Stimulated activated CD8-positive, alpha-beta memory T cell treated with anti-CD3 and anti-CD28 coated beads, Interleukin-2, amount 100 ng/mL, for 48 hours (primary cell): Measurements from ENCODE around the gene RASA4B.
"Not testable (repeated sequence)": the region's sequence is repeated elsewhere in the genome, so short reads cannot be mapped to it uniquely, and the experiment has no call there.

ENCODE experiments used
- DNase-seq, 2 donors: peaks; one replicate each; pipeline ENCODE4 v3.0.0-alpha.2; 2020; ENCODE audit warnings: low read depth in 2 of 2

RASA4B gene

DNA sequence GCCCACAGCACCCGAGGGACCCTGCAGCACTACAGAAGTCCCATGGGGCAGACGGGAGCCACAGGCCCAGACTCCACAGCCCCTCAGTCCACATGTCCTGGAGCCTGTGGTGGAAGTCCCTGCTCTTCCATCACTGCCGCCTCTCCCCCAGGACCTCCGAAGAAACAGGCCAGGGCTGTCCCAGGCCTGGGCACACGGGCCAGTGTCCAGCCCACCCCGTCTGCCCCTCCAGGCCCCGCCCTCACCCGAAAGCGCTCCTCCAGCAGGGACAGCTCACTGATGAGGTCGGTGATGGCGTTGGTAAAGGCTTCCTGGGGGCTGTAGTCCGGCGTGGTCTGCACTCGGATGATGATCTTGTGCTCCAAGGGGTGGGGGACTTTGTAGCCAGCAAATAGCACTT is 43.5 kb downstream of the RASA4B start:
- DNase-seq: not testable (repeated sequence)

- no peak for DNase-seq
These were observed 44.1 kb downstream of the RASA4B start for GRCh38 chr7:102473271-102473991.

DNA sequence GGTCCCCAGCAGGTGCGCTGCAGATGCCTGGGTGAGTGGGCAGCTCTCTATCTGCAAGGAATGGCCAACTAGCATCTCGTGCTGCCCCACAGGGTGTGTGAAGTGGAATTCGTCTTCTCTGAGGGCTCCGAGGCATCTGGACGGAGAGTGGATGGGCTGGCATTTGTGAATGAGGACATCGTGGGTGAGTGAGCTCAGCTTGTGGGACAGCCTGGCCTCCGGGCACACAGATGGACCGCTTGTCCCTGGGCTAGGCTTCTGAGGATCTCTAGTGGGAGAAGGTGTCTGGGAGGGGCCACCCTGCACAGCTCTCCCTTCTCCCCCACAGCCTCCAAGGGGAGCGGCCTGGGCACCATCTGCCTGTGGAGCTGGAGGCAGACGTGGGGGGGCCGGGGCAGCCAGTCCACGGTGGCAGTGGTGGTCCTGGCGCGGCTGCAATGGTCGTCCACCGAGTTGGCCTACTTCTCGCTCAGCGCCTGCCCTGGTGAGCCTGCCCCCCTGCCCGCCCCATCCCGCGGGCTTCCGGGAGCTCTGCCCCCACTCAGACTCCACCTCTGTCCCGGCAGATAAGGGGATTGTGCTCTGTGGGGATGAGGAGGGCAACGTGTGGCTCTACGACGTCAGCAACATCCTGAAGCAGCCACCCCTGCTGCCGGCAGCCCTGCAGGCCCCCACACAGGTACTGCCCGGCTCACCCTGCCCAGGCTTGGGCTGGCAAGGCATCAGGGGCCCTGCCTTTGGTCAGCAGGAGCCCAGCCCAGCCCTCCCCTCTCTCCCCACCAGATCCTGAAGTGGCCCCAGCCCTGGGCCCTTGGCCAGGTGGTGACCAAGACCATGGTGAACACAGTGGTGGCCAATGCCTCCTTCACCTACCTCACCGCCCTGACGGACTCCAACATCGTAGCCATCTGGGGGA is 45.2 kb downstream of the RASA4B start:
- DNase-seq: no peak

GRCh38 chr7:102471791-102472125 is 45.8 kb downstream of the RASA4B start:
- no peak for DNase-seq

DNA sequence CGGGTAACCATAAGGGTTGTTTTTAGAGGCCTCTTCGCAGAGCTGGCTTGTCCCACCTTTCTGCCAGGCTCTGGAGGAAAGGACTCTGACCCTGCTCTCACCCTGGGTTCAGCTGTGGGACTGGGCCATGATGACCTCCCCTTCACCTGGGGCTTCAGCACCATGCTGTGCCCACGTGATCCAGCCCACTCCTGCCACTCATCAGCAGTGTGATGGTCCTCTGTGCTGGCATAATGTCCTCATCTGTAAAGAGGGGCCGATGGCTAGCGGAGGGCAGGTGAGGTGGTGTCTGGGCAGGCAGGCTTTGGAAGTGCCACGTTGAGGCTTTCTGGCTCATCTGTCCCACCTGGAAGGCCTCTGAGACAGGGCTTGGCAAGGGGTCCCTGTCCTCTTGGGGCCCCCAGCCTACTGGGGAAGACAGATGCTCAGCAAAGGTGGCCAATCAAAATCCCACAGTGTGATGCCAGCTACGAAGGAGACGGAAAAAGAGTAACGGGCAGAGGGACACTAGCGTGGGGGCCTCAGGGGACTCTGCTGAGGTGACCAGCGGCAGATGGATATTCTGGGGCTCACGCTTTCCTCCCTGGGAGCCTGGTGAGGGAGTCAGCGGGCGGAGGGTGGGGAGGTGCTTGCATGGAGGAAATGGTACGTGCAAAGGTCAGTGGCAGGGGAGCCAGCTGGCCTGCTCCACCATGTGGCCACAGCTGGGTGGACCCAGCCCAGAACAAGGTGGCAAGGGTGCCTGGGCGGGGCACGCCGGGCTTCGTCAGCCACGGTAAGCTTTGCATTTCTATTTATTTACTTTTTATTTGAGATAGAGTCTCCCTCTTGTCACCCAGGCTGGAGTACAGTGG is 47.4 kb downstream of the RASA4B start:
- DNase-seq: no peak

GRCh38 chr7:102469351-102469971 is 48.1 kb downstream of the RASA4B start:
- DNase-seq: no peak

- no peak for DNase-seq
These were observed 48.9 kb downstream of the RASA4B start for GRCh38 chr7:102468478-102469350.

- DNase-seq: no peak
These were observed 49.7 kb downstream of the RASA4B start for GRCh38 chr7:102467581-102468477.

GRCh38 chr7:102466097-102466496 is 51.5 kb downstream of the RASA4B start:
- DNase-seq: no peak

DNA sequence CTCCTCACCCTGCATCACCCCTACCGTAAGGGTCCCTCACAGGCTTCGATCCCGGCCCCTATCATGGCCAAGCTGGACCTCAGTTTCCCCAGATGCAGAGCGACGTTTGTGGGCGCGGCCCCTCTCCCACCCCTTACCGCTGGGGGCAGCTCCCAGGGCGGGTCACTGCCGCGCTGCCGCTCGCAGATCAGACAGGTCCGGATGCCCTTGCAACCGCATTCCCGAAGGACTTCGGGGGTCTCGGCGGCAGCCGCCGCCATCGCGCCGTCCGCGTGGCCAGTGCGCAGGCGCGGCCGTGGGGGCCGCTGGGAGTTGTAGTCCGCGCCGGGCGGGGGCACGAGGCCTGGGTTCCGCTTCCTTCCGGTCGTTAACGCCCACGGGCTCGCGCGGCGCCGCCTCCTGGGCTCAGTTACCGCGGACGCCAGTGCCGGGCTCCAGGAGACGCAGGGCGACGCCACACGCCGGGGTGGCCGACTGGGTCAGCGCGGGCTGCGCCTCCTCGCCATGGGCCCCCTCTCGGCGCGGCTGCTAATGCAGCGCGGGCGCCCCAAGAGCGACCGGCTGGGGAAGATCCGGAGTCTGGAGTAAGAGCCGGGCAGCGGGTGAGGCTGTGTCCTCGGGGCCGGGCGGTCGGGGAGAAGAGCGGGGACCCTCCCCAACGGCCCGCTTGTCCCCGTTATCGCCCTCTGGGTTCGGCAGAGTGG is 52.8 kb downstream of the RASA4B start, which contains the start of the genes ALKBH4 and LRWD1:
Gene ALKBH4 (minus strand): TSS at position 287 of the 704 bp plus-strand sequence. CDS start 27 bp downstream, at position 260.
Gene LRWD1 (plus strand): TSS at position 408 of the 704 bp plus-strand sequence. CDS start 97 bp downstream, at position 505.
- peak; percentile 96 to 98 for DNase-seq

- no peak for DNase-seq
These were observed 53.6 kb downstream of the RASA4B start for GRCh38 chr7:102463841-102464576.

DNA sequence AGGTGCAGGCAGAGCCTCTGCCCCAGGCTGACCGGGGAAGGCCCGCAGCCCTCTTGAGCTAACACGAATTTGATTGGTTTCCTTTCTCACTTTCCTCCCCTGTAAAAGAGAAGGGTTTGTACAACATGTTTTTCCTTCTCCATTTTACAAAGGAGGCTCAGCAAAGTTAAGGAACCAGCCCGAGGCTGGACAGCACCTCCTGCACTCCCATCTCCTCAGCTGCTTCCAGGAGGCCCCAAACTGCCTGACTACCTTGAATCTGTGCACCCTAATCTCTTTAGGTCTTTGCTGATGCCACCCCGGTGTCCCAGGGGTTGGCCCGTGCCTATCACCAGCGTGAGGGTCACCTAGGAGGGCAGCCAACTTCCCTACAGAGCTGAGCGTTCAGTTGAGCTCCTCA is 57.1 kb downstream of the RASA4B start:
- DNase-seq: no peak

GRCh38 chr7:102459221-102459844 is 58.2 kb downstream of the RASA4B start:
- no peak for DNase-seq

GRCh38 chr7:102457352-102457924 is 60.1 kb downstream of the RASA4B start:
- no peak for DNase-seq

DNA sequence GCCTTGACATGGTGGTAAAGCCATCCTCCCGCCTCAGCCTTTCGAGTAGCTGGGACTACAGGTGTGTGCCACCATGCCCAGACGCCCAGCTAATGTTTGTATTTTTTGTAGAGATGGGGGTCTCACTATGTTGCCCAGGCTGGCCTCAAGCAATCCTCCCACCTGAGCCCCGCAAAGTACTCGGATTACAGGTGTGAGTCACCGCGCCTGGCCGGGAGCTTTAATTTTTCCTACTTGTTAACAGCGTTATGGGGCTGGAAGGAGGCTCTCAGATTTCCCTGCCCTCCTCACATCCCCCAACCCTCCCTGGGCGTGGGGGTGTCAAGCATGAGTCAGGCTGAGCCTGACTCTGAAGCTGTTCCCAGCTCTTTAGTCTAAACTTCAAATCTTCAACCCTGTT is 61.2 kb downstream of the RASA4B start:
- DNase-seq: no peak

DNA sequence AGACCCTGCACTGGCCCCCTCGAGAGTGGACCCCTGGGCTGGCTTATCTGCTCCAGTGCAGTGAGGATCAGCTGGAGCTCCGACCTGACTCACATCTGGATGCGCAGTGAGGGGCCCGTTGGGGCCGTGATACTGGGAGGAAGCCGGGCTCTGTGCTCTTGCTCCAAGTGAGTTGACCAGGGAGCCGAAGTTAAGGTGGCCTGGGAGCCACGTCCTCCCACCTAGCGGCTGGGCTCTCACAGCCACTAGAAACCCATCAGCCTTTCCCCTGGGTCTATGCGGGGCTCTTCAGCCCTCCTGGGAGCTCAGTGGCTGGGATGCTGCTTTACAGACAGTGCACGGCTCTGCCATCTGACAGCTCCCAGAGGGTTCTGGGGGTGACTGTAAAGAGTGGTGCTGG is 62.0 kb downstream of the RASA4B start:
- DNase-seq: no peak

- not testable (repeated sequence) for DNase-seq
These were observed 62.6 kb downstream of the RASA4B start for GRCh38 chr7:102454932-102455331.
